Left lobe of liver (tissue), 2 donors: Measurements from ENCODE around the gene NUDT15. TPM values are rescaled to one million over a fixed set of nuclear protein-coding genes. Genes with fewer than 3 reads are reported as not detected.
"Not testable (repeated sequence)": the region's sequence is repeated elsewhere in the genome, so short reads cannot be mapped to it uniquely, and the experiment has no call there.

Experiments used
- ATAC-seq: fragments of 200-7000 bp; cut with Tn5 transposase; one replicate; pipeline ENCODE4 v1.9.1; 2020; ENCODE audit warnings: mild to moderate bottlenecking, moderate library complexity
- DNase-seq: peaks from one replicate; pipeline ENCODE4 v3.0.0-alpha.2; 2020; ENCODE audit warnings: low spot score
- total RNA-seq: library from RNA; stranded (reverse); gene quantifications from one replicate; pipeline ENCODE4 v1.2.1, GENCODE V29; 2021
- donor health status: DM: no; HTN: no; CAD: no; lungs with moderate emphysema.
- donor health status: DM: no; HTN: yes; CAD: no.

Gene NUDT15
- total RNA-seq = 6.2 TPM

DNA sequence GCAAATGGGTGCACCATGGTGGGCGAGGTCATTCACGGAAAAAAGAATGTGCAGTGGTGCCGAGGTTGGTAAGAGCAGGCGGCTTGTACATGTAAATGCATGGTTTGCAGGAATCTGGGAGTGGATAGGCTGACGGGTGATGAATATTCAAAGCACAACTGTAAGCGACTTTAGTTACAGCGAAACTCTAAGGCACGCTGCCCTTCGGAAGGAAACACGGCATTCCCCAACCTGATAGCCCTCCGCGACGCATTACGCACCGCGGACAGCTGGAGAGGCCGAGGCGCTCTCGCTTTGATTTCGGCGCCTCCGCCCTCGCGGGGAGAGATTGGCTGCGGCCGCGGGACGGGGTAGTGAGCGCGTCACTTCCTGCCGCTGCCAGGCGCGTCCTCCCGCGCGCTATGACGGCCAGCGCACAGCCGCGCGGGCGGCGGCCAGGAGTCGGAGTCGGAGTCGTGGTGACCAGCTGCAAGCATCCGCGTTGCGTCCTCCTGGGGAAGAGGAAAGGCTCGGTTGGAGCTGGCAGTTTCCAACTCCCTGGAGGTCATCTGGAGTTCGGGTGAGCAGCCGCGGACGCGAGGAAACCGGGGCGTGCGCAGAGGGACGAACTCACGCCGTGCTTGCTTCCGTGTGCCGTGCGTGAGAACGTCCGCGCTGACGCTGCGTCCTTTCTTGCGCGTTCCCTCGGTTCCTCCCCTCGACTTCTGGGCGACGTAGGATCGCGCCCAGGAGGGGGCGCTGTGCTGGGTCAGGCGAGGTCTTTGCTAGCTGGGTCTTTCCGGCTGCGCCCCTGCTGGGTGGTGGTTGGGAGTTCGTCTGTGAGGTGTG lies at the start of gene NUDT15:
Gene NUDT15 (plus strand): TSS at position 381 of the 828 bp plus-strand sequence. CDS start 21 bp downstream, at position 402.
- ATAC-seq (peak; percentile 98), DNase-seq (peak; percentile 95)

DNA sequence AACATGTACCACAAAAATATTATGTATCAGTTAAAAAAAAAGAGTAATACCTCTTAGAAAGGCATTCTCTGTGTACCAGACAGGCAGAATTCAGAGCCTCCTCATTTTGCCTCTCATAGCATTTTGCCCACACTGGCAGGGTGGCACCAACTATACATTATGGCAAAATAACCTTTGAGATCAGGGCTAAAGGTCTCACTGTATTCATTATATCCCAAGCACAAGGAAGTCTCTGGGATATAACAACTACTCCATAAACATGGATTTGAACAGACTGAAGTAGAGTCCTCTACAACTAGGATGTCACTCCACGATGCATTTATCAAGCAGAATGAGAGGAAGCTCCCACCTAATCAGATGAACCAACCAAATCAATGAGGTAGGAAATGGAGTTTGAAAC lies 47.1 kb upstream of the NUDT15 start:
- ATAC-seq = peak; percentile 48
- no peak for DNase-seq

GRCh38 chr13:47990920-47991466 lies 46.5 kb upstream of the NUDT15 start:
- ATAC-seq (peak; percentile 93), DNase-seq (no peak)

DNA sequence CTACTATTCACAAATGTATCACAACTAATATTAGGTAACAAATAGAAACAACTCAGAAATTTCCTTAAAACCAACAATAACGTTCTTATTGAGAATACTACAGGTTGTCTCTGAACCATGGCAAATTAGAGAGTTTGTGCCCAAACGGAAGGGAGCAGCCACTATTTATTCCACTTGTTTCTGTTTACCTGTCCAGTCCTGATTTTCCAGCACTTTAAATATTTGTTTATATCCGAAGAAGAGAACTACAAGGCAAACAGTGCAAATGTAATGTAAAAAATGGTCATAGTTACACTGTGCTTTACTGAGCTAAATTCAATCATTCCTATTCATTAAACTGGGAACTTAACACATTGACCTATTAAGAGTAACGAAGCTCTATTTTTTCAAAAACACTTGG lies 45.7 kb upstream of the NUDT15 start:
- DNase-seq = no peak
- ATAC-seq = peak; percentile 42

- no peak for DNase-seq
- no peak for ATAC-seq
These were observed 40.1 kb upstream of the NUDT15 start for GRCh38 chr13:47997384-47997783.

- ATAC-seq (no peak), DNase-seq (no peak)
These were observed 37.6 kb upstream of the NUDT15 start for GRCh38 chr13:47999973-48000372.

DNA sequence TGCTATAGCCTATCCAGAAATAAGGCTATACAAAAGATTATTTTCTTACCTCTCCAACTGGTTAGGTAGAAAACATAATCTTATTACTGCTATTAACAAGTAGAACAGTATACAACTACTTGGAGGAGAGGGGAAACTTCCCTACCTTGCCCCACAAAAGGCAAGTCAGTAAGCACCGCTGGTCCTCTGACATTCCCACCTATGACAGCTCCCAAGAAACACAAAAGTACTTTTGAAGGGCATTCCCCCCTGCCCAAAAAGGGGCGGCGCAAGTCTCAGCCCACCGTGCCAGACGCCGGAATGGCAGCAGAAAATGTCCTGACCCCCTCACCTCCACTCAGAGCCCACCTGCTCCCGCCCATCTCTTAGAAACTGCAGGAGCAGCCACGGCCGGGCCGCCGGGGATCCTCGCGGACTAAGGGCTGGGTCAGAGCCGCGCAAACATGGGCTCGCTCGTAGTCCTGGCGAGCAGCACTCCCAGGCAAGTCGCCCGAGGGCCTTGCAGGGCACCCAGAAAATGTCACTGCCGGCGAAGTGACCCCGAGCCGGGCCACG lies 36.9 kb upstream of the NUDT15 start:
- DNase-seq (no peak), ATAC-seq (peak; percentile 64)

- ATAC-seq = peak; percentile 98
These were observed 36.2 kb upstream of the NUDT15 start, which contains the start of gene SUCLA2 for GRCh38 chr13:48001114-48001881. TSS of gene SUCLA2 (minus strand) at chr13:48001273. CDS start at chr13:48001269, 4 bp downstream.

DNA sequence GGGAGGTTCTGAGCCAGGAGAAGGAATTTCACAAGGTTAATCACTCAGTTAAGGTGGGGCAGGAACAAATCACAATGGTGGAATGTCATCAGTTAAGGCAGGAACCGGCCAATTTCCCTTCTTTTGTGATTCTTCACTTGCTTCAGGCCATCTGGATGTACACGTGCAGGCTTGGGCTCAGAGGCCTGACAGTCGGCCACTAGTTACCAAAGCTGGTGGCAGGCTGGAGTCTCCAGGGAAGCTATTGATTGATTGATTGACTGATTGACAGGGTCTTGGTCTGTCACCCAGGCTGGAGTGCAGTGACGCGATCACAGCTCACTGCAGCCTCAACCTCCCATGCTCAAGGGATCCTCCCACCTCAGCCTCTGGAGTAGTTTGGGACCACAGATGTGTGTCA lies 35.5 kb upstream of the NUDT15 start:
- not testable (repeated sequence) for ATAC-seq, DNase-seq

More at GRCh38 chr13:48001114-48001881, 36.2 kb upstream of the NUDT15 start, which contains the start of gene SUCLA2:
- DNase-seq = peak; percentile 96

DNA sequence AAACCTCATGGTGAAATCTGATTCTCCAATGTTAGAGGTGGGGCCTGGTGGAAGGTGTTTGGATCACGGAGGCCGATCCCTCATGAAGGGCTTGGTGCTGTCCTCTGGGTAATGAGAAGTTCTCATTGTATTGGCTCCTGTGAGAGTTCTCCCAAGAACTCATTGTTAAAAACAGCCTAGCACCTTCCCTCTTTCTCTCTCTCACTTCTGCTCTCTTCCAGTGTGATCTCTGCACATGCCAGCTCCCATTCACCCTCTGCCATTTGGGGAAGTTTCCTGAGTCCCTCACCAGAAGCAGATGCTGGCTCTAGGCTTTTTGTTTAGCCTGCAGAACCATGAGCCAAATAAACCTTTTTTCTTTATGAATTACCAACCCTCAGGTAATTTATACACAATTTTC lies 33.3 kb upstream of the NUDT15 start:
- DNase-seq (no peak), ATAC-seq (no peak)

- ATAC-seq (no peak), DNase-seq (no peak)
These were observed 31.1 kb upstream of the NUDT15 start for GRCh38 chr13:48006396-48006795.

DNA sequence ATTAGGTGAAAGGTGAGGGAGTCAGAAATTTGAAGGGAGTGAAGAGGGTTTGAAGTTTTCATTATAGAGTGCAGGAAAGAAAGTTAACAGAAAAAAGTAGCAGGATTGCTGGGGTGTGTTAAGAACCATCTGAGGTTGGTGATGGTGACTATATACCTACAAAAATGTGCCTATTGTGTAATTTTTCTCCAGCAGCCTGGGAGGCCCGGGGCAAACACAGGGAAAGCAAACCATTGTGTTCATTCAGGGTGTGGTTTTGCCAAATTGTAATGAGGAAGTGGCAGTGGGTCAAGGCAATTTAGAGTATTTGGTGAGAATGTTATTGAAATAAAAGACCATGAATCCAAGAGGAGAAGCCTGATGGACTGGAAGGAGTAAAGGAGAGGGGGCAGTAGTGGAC lies 28.2 kb upstream of the NUDT15 start:
- DNase-seq (no peak), ATAC-seq (no peak)

- ATAC-seq (no peak), DNase-seq (no peak)
These were observed 26.8 kb upstream of the NUDT15 start for GRCh38 chr13:48010698-48011097.

DNA sequence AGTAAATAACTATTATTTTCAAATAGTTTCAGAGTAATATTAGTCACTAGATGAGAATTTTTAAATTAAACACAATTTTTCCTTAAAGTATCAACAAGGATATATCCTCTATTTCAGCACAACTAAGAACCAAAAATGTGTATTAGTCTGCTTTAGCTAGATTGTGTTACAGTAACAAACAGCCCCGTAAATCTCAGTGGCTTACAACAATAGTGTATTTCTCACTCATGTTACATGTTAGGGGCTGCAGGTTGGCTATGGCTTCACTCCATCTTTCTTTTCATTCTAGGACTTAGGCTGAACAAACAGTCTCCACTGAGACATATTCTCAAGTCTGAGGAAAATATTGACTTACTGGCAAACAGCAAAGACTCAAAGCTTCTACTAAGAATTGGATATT lies 24.9 kb upstream of the NUDT15 start:
- no peak for DNase-seq
- ATAC-seq = no peak

- no peak for DNase-seq
- no peak for ATAC-seq
These were observed 23.2 kb upstream of the NUDT15 start for GRCh38 chr13:48014359-48014758.

GRCh38 chr13:48018637-48019036 lies 18.9 kb upstream of the NUDT15 start:
- no peak for ATAC-seq
- DNase-seq = no peak

DNA sequence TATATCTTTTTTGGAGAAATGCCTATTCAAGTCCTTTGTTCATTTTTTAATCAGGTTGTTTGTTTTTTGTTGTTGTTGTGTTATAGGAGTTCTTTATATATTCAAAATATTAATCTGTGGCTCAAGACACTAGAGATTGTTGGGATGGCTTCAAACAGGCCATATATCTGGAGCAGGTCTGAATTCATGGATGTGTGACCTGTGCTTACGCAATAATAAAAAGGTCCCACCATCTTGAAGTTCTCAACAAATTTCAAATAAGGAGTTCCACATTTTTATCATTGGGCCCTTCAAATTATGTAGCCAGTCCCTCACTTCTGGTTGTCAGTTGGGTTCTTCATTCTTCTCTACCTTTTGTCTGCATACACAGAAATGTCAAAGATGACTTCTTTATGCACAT lies 17.7 kb upstream of the NUDT15 start:
- DNase-seq = no peak
- no peak for ATAC-seq

- DNase-seq (no peak), ATAC-seq (no peak)
These were observed 9.5 kb upstream of the NUDT15 start for GRCh38 chr13:48028066-48028465.

DNA sequence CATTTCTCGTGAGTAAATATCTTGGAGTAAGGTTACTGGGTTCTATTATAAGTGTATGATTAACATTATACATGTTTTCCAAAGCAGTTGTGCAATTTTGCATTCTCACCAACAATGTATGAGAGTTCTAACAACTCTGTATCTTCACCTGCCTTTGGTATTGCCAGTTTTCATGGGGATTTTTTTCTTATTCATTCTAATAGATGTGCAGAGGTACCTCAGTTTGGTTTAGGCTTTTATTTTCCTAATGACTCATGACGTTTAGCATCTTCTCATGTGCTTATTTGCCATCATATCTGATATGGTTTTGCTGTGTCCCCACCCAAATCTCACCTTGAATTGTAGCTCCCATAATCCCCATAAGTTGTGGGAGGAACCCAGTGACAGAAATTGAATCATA lies 7.7 kb upstream of the NUDT15 start:
- no peak for ATAC-seq
- DNase-seq = no peak

DNA sequence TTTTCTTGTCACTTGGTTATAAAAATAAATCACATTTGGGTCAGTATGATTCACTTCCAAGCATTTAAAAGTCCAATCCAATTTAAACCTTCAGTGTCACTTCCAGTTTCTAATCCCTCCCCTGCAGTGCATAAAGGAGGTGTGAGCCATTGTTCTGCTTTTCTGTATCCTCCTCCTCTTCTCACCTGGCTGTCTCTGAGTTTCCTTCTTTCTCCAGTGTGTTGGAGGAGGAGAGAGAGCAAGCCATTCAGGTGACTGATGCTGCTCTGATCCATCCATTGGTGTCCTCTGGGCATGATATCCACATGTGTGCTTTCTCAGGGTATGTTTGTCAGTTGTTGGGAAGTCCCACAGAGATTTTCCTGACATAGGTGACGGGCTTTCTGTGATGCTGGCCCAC lies 1.2 kb downstream of the NUDT15 start:
- DNase-seq (no peak), ATAC-seq (no peak)

DNA sequence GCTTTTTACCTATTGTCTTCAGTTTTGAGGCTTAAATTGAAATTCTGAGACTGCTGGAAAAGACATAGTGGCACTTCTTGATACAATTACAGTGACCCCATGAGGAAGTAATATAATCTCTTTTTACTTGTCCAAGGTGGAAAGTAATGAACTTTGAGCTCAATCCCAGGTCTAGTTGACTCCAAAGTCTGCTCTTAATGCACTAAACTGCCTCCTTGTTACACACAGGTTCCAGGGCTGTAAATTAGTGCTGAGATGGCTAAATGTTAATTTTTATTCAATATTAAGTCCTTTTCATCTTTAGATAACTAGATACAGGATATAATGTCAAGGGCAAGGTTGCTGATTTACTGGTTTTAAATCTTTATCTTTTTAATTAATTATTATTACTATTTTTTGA lies 2.5 kb downstream of the NUDT15 start:
- no peak for DNase-seq

More for the DNA sequence above, 2.5 kb downstream of the NUDT15 start:
- ATAC-seq = no peak
